ENCODE data around the gene ADGRB2.

GRCh38 chr1:31751822-31752241 lies 12.3 kb downstream of the ADGRB2 start:
- TF ChIP-seq EZH2phosphoT487 (IDR thresholded peaks at IDR 0.05; ENCODE audit: borderline replicate concordance, low read depth, low read length) (no peak), CTCF (conservative IDR thresholded peaks at IDR 0.05; ENCODE audit: low read length) (no peak)

All from OCI-LY7 (cell line).